Neural progenitor cell (in vitro differentiated cells): ENCODE measurements around the gene IHH. TPM values are rescaled to one million over a fixed set of nuclear protein-coding genes. Genes with fewer than 3 reads are reported as not detected.
A peak's percentile ranks its signal among the peaks of the same experiment; 100 is the strongest.

ENCODE experiments used
- DNase-seq: peaks from one replicate; pipeline ENCODE4 v3.0.0-alpha.2; 2016; ENCODE audit warnings: low spot score
- H2AFZ ChIP-seq: fragments of 200-600 bp; sonication (generic); replicated peaks from 2 replicates; pipeline ENCODE4 v1.6.1; 2016; ENCODE audit warnings: antibody characterized with exemption
- H3F3A ChIP-seq: fragments of 200-600 bp; sonication (generic); 2 replicates; pipeline ENCODE4 v1.6.1; 2016; ENCODE audit warnings: antibody characterized with exemption, low read depth
- H3K27ac ChIP-seq: fragments of 200-600 bp; sonication (generic); 2 replicates; pipeline ENCODE4 v1.5.1; 2016; ENCODE audit warnings: mild to moderate bottlenecking
- H3K27me3 ChIP-seq: fragments of 200-600 bp; sonication (generic); 2 replicates; pipeline ENCODE4 v1.6.1; 2016; ENCODE audit warnings: mild to moderate bottlenecking, moderate library complexity
- H3K36me3 ChIP-seq: fragments of 200-600 bp; sonication (generic); 2 replicates; pipeline ENCODE4 v1.5.1; 2016
- H3K4me1 ChIP-seq: fragments of 200-600 bp; sonication (generic); 2 replicates; pipeline ENCODE4 v1.6.1; 2016; ENCODE audit warnings: mixed run types
- H3K4me2 ChIP-seq: fragments of 200-600 bp; sonication (generic); 2 replicates; pipeline ENCODE4 v1.6.1; 2016
- H3K4me3 ChIP-seq: fragments of 200-600 bp; sonication (generic); 2 replicates; pipeline ENCODE4 v1.5.1; 2016
- H3K79me2 ChIP-seq: fragments of 200-600 bp; sonication (generic); 2 replicates; pipeline ENCODE4 v1.6.1; 2016; ENCODE audit warnings: low read depth
- H3K9ac ChIP-seq: fragments of 200-600 bp; sonication (generic); 2 replicates; pipeline ENCODE4 v1.6.1; 2016
- H3K9me3 ChIP-seq: fragments of 200-600 bp; sonication (generic); 2 replicates; pipeline ENCODE4 v1.5.1; 2016; ENCODE audit warnings: low read depth
- H4K20me1 ChIP-seq: fragments of 200-600 bp; sonication (generic); 2 replicates; pipeline ENCODE4 v1.6.1; 2016; ENCODE audit warnings: low read depth
- H3K27ac Mint-ChIP-seq: 3 replicates; pipeline ENCODE4 v1.8.0; 2021; ENCODE audit warnings: mixed read lengths
- H3K27me3 Mint-ChIP-seq: 2 replicates; pipeline ENCODE4 v1.8.0; 2022; ENCODE audit warnings: low read depth, mild to moderate bottlenecking, inconsistent platforms, moderate library complexity, mixed read lengths; ENCODE audit not compliant: insufficient read depth
- H3K36me3 Mint-ChIP-seq: 3 replicates; pipeline ENCODE4 v1.8.0; 2021; ENCODE audit warnings: mixed read lengths
- H3K4me1 Mint-ChIP-seq: 3 replicates; pipeline ENCODE4 v1.8.0; 2021; ENCODE audit warnings: mixed read lengths
- H3K4me3 Mint-ChIP-seq: 3 replicates; pipeline ENCODE4 v1.8.0; 2021; ENCODE audit warnings: mild to moderate bottlenecking, moderate library complexity, mixed read lengths
- H3K9me3 Mint-ChIP-seq: 3 replicates; pipeline ENCODE4 v1.8.0; 2020; ENCODE audit warnings: mixed read lengths
- CTCF ChIP-seq: fragments of 200-600 bp; sonication (generic); IDR thresholded peaks from 2 replicates; pipeline ENCODE4 v1.5.1; 2017; ENCODE audit warnings: antibody characterized with exemption, mild to moderate bottlenecking
- EZH2 ChIP-seq: fragments of 200-600 bp; sonication (generic); IDR thresholded peaks from 2 replicates; pipeline ENCODE4 v1.6.1; 2017; ENCODE audit warnings: antibody characterized with exemption, mild to moderate bottlenecking, moderate library complexity
- EZH2phosphoT487 ChIP-seq: fragments of 200-600 bp; sonication (generic); IDR thresholded peaks from 2 replicates; pipeline ENCODE4 v1.6.1; 2017; ENCODE audit warnings: antibody characterized with exemption
- total RNA-seq: library from RNA; depleted of rRNA; stranded (reverse); fragments of >200 nt; gene quantifications from 2 replicates; pipeline ENCODE4 v1.2.3, GENCODE V29; 2015; ENCODE audit warnings: low replicate concordance

The IHH gene
- total RNA-seq, 1 donor from 2014 or later: not detected

- no peak for TF ChIP-seq EZH2phosphoT487
- no peak for TF ChIP-seq CTCF
- TF ChIP-seq EZH2: no peak
- peaks cover 3% of the 10 kb centered on the region for H3K27me3 Mint-ChIP-seq
- Histone ChIP-seq H3K4me2 (no peak overlapping the region), H3K4me3 (no peak overlapping the region), H3K27me3 (peaks cover under 1% of the 10 kb centered on the region), H4K20me1 (no peaks in the 10 kb centered on the region), H3K9me3 (no peaks in the 10 kb centered on the region), H3F3A (no peaks in the 10 kb centered on the region), H3K4me1 (peaks cover 3% of the 10 kb centered on the region), H3K27ac (no peak overlapping the region), H3K9ac (no peak overlapping the region), H3K36me3 (no peaks in the 10 kb centered on the region), H3K79me2 (no peaks in the 10 kb centered on the region), H2AFZ (no peak overlapping the region)
- DNase-seq: no peak
- H3K4me1 Mint-ChIP-seq: peaks cover 7% of the 10 kb centered on the region
- H3K9me3 Mint-ChIP-seq: no peaks in the 10 kb centered on the region
- no peaks in the 10 kb centered on the region for H3K36me3 Mint-ChIP-seq
- no peak overlapping the region for H3K27ac Mint-ChIP-seq
- no peak overlapping the region for H3K4me3 Mint-ChIP-seq
Observed at GRCh38 chr2:219025637-219026585, 34.8 kb downstream of the IHH start.

- Mint-ChIP-seq H3K27ac (no peak overlapping the region), H3K4me1 (peaks cover 2% of the 10 kb centered on the region), H3K36me3 (no peaks in the 10 kb centered on the region), H3K27me3 (peaks cover 4% of the 10 kb centered on the region), H3K4me3 (no peak overlapping the region), H3K9me3 (no peaks in the 10 kb centered on the region)
- Histone ChIP-seq H3K27me3 (peaks cover 16% of the 10 kb centered on the region), H3F3A (no peaks in the 10 kb centered on the region), H3K9ac (no peak overlapping the region), H3K9me3 (no peaks in the 10 kb centered on the region), H3K27ac (no peak overlapping the region), H3K4me1 (peaks cover 3% of the 10 kb centered on the region), H3K4me3 (no peak overlapping the region), H4K20me1 (no peaks in the 10 kb centered on the region), H2AFZ (no peak overlapping the region), H3K79me2 (no peaks in the 10 kb centered on the region), H3K36me3 (no peaks in the 10 kb centered on the region), H3K4me2 (no peak overlapping the region)
- TF ChIP-seq CTCF: no peak
- peak; percentile 50 for DNase-seq
Observed at GRCh38 chr2:219024059-219024458, 36.7 kb downstream of the IHH start.

GRCh38 chr2:219023045-219023605 is 37.6 kb downstream of the IHH start:
- H3K4me2 ChIP-seq: no peak overlapping the region
- H3K27me3 Mint-ChIP-seq: peaks cover 4% of the 10 kb centered on the region

More at GRCh38 chr2:219023045-219023605, 37.6 kb downstream of the IHH start:
- Mint-ChIP-seq H3K9me3 (no peaks in the 10 kb centered on the region), H3K4me3 (no peak overlapping the region), H3K4me1 (peaks cover 2% of the 10 kb centered on the region), H3K27ac (no peak overlapping the region), H3K36me3 (no peaks in the 10 kb centered on the region)
- Histone ChIP-seq H3K4me1 (peaks cover 3% of the 10 kb centered on the region), H3K9ac (no peak overlapping the region), H3K27ac (no peak overlapping the region), H3K9me3 (no peaks in the 10 kb centered on the region), H4K20me1 (no peaks in the 10 kb centered on the region), H3K36me3 (no peaks in the 10 kb centered on the region), H2AFZ (no peak overlapping the region), H3K79me2 (no peaks in the 10 kb centered on the region), H3K27me3 (peaks cover 23% of the 10 kb centered on the region), H3K4me3 (no peak overlapping the region), H3F3A (no peaks in the 10 kb centered on the region)
- TF ChIP-seq EZH2: no peak
- TF ChIP-seq CTCF: no peak
- no peak for TF ChIP-seq EZH2phosphoT487
- no peak for DNase-seq
